A172 (cell line): Measurements from ENCODE around the gene CSN3. TPM values are rescaled to one million over a fixed set of nuclear protein-coding genes. Genes with fewer than 3 reads are reported as not detected.
"Not testable (repeated sequence)": the region's sequence is repeated elsewhere in the genome, so short reads cannot be mapped to it uniquely, and the experiment has no call there.

Experiments used
- DNase-seq: peaks from one replicate; pipeline ENCODE4 v3.0.0-alpha.2; 2015; ENCODE audit warnings: low spot score
- total RNA-seq: library from RNA; depleted of rRNA; stranded (reverse); fragments of >200 nt; shearing (Covaris generic); gene quantifications from 2 replicates; pipeline ENCODE4 v1.2.3, GENCODE V29; 2014; rRNA removed

CSN3 gene
- not detected in 2 replicates for total RNA-seq

- DNase-seq, result not testable (repeated sequence)
Observed at GRCh38 chr4:70242297-70242696, at the start of gene CSN3. TSS of gene CSN3 (plus strand) at chr4:70242597. CDS start at chr4:70244820, 2,223 bp downstream.

GRCh38 chr4:70192895-70193294 lies 49.5 kb upstream of the CSN3 start:
- no peak for DNase-seq

- no peak for DNase-seq
Observed at GRCh38 chr4:70195425-70195824, 47.0 kb upstream of the CSN3 start, which contains the start of gene ODAM. TSS of gene ODAM (plus strand) at chr4:70195725. CDS start at chr4:70196544, 819 bp downstream.

GRCh38 chr4:70196857-70197256 lies 45.5 kb upstream of the CSN3 start:
- DNase-seq, result no peak

GRCh38 chr4:70197842-70198241 lies 44.6 kb upstream of the CSN3 start:
- DNase-seq, result no peak

- no peak for DNase-seq
Observed at GRCh38 chr4:70203601-70204000, 38.8 kb upstream of the CSN3 start.

- not testable (repeated sequence) for DNase-seq
Observed at GRCh38 chr4:70212752-70213151, 29.6 kb upstream of the CSN3 start.

- not testable (repeated sequence) for DNase-seq
Observed at GRCh38 chr4:70216109-70216508, 26.3 kb upstream of the CSN3 start.

GRCh38 chr4:70216550-70216949 lies 25.8 kb upstream of the CSN3 start:
- DNase-seq, result not testable (repeated sequence)

- not testable (repeated sequence) for DNase-seq
Observed at GRCh38 chr4:70221389-70221788, 21.0 kb upstream of the CSN3 start.

- DNase-seq, result not testable (repeated sequence)
Observed at GRCh38 chr4:70221818-70222217, 20.6 kb upstream of the CSN3 start.

- DNase-seq, result no peak
Observed at GRCh38 chr4:70225824-70226223, 16.6 kb upstream of the CSN3 start, which contains the start of gene FDCSP. TSS of gene FDCSP (plus strand) at chr4:70226124. CDS start at chr4:70231195, 5,071 bp downstream.

- DNase-seq, result no peak
Observed at GRCh38 chr4:70236125-70236524, 6.3 kb upstream of the CSN3 start.

GRCh38 chr4:70239131-70239883 lies 3.1 kb upstream of the CSN3 start:
- no peak for DNase-seq

GRCh38 chr4:70239884-70240591 lies 2.4 kb upstream of the CSN3 start:
- DNase-seq, result no peak

GRCh38 chr4:70243091-70243490 lies 694 bp downstream of the CSN3 start:
- no peak for DNase-seq

- no peak for DNase-seq
Observed at GRCh38 chr4:70251250-70251944, 9.0 kb downstream of the CSN3 start.

GRCh38 chr4:70251945-70252277 lies 9.5 kb downstream of the CSN3 start:
- DNase-seq, result no peak

GRCh38 chr4:70269674-70270073 lies 27.3 kb downstream of the CSN3 start:
- DNase-seq, result peak; percentile 1

GRCh38 chr4:70277121-70277520 lies 34.7 kb downstream of the CSN3 start:
- DNase-seq, result no peak

- DNase-seq, result no peak
Observed at GRCh38 chr4:70280567-70280966, 38.2 kb downstream of the CSN3 start.

GRCh38 chr4:70288651-70289050 lies 46.3 kb downstream of the CSN3 start:
- no peak for DNase-seq
